CD4-positive, alpha-beta T cell (primary cell): Measurements from ENCODE around the gene TMCC3. TPM values are rescaled to one million over a fixed set of nuclear protein-coding genes. Genes with fewer than 3 reads are reported as not detected.

ENCODE experiments used
- ATAC-seq: fragments of 200-7000 bp; cut with Tn5 transposase; one replicate; pipeline ENCODE4 v1.10.0; 2022; ENCODE audit warnings: mild to moderate bottlenecking; ENCODE audit not compliant: poor library complexity
- CTCF ChIA-PET: fragments of 350-600 bp; sonication (Branson Sonifier 250); formaldehyde crosslinking; loops from one replicate; lab custom pipeline; 2021; ENCODE audit warnings: antibody characterized with exemption, inconsistent platforms; lab: Charles Lee
- POLR2A ChIA-PET: fragments of 350-600 bp; sonication (Branson Sonifier 250); formaldehyde crosslinking; loops from one replicate; lab custom pipeline; 2021; ENCODE audit warnings: antibody characterized with exemption, inconsistent platforms; lab: Charles Lee
- DNase-seq, 14 experiments: peaks; one replicate each; pipeline ENCODE4 v3.0.0-alpha.2; 2013 to 2020; ENCODE audit warnings: mixed read lengths in 2 of 14
- H3K27ac ChIP-seq, 2 donors: one replicate each; pipeline versions ENCODE4 v1.5.1 to v1.7.0; 2013; ENCODE audit warnings: low read length in 2 of 2, low read depth in 1 of 2, mild to moderate bottlenecking in 1 of 2
- H3K27me3 ChIP-seq, 2 experiments: 1 replicate in 1 of 2; 2 replicates in 1 of 2; pipeline versions ENCODE4 v1.6.1 to v1.7.0; 2013; ENCODE audit warnings: low read length in 2 of 2, control low read depth in 1 of 2, mild to moderate bottlenecking in 1 of 2, moderate library complexity in 1 of 2; ENCODE audit not compliant: insufficient read depth in 2 of 2, control insufficient read depth in 1 of 2
- H3K36me3 ChIP-seq: one replicate; pipeline ENCODE4 v1.6.1; 2013; ENCODE audit warnings: low read length, control low read depth; ENCODE audit not compliant: insufficient read depth
- H3K4me1 ChIP-seq: one replicate; pipeline ENCODE4 v1.6.1; 2013; ENCODE audit warnings: low read length, control low read depth; ENCODE audit not compliant: insufficient read depth
- H3K4me3 ChIP-seq: one replicate; pipeline ENCODE4 v1.5.1; 2013; ENCODE audit warnings: mild to moderate bottlenecking, low read length, moderate library complexity
- H3K9me3 ChIP-seq, 2 experiments: 1 replicate in 1 of 2; 2 replicates in 1 of 2; pipeline versions ENCODE4 v1.6.1 to v1.7.0; 2013; ENCODE audit warnings: low read length in 2 of 2, mild to moderate bottlenecking in 2 of 2, control low read depth in 1 of 2, moderate library complexity in 1 of 2; ENCODE audit not compliant: control insufficient read depth in 1 of 2, insufficient read depth in 1 of 2
- H3K27ac Mint-ChIP-seq: one replicate; pipeline ENCODE4 v1.8.0; 2020; ENCODE audit warnings: mixed read lengths
- H3K27me3 Mint-ChIP-seq: one replicate; pipeline ENCODE4 v1.8.0; 2021; ENCODE audit warnings: mixed read lengths
- H3K36me3 Mint-ChIP-seq: one replicate; pipeline ENCODE4 v1.8.0; 2021; ENCODE audit warnings: low read depth, mixed read lengths
- H3K4me1 Mint-ChIP-seq: one replicate; pipeline ENCODE4 v1.8.0; 2021; ENCODE audit warnings: low read depth, mixed read lengths
- H3K4me3 Mint-ChIP-seq: one replicate; pipeline ENCODE4 v1.8.0; 2020; ENCODE audit warnings: mild to moderate bottlenecking, mixed read lengths
- H3K9me3 Mint-ChIP-seq: one replicate; pipeline ENCODE4 v1.8.0; 2020; ENCODE audit warnings: mixed read lengths
- CTCF ChIP-seq: fragments of 200-600 bp; IDR thresholded peaks from one replicate; pipeline ENCODE4 v1.8.0; 2022; ENCODE audit warnings: antibody characterized with exemption, mild to moderate bottlenecking
- intact Hi-C, 2 experiments: fragments of 100-400 bp; cut with DNase I in 1 of 2; cut with micrococcal nuclease in 1 of 2; formaldehyde crosslinking; loops; one replicate each; pipeline versions ENCODE4 v1.15.1 to v1.9.0; 2023 to 2025; cut with DNase I, micrococcal nuclease
- total RNA-seq, 174 experiments: library from RNA in 2 of 174; stranded (reverse) in 2 of 174; gene quantifications; one replicate each; pipeline ENCODE4 v1.2.3 and lab custom pipeline; 2021 to 2026

TMCC3 gene
- total RNA-seq, 2 experiments from 2014 or later = 0.78 to 1.3 TPM

- Mint-ChIP-seq H3K4me3 (no peak overlapping the region), H3K9me3 (no peaks in the 10 kb centered on the region), H3K27me3 (peaks cover 16% of the 10 kb centered on the region), H3K27ac (no peak overlapping the region), H3K4me1 (peaks cover 15% of the 10 kb centered on the region), H3K36me3 (no peaks in the 10 kb centered on the region)
- Histone ChIP-seq H3K4me1 (peaks cover 17% of the 10 kb centered on the region), H3K36me3 (no peaks in the 10 kb centered on the region), H3K27me3 (no peaks in the 10 kb centered on the region), H3K27ac (no peak overlapping the region), H3K9me3 (no peaks in the 10 kb centered on the region), H3K4me3 (no peak overlapping the region)
- intact Hi-C loops = no loop called here
- no peak for TF ChIP-seq CTCF
- DNase-seq (peak in 4 of 14 experiments; percentile 32 to 76 (median 66)), ATAC-seq (peak; percentile 56)
- ChIA-PET CTCF (no interaction called here), POLR2A (no interaction called here)
Measured at GRCh38 chr12:94640134-94640928, 10.0 kb downstream of the TMCC3 start.

- Mint-ChIP-seq H3K27me3 (peaks cover 7% of the 10 kb centered on the region), H3K36me3 (no peaks in the 10 kb centered on the region), H3K27ac (no peak overlapping the region), H3K4me1 (peaks cover 7% of the 10 kb centered on the region), H3K4me3 (no peak overlapping the region), H3K9me3 (no peaks in the 10 kb centered on the region)
- ChIA-PET CTCF (interaction anchor here (0.6 kb wide), 1 partner anchor 1125 kb away, joined by 4 read pairs; no protein-coding TSS in a partner anchor), POLR2A (interaction anchor here (0.7 kb wide), 1 partner anchor 17 kb away, joined by 3 read pairs; no protein-coding TSS in a partner anchor)
- H3K27me3 ChIP-seq = no peaks in the 10 kb centered on the region
- H3K27ac ChIP-seq = no peak overlapping the region
- H3K4me1 ChIP-seq = peaks cover 8% of the 10 kb centered on the region
- intact Hi-C loops = no loop called here
- TF ChIP-seq CTCF = no peak
- H3K9me3 ChIP-seq = no peaks in the 10 kb centered on the region
- no peak for DNase-seq
- H3K4me3 ChIP-seq = no peak overlapping the region
- H3K36me3 ChIP-seq = no peaks in the 10 kb centered on the region
- ATAC-seq = no peak
Measured at GRCh38 chr12:94638521-94638920, 11.8 kb downstream of the TMCC3 start.

- H3K27ac Mint-ChIP-seq = no peak overlapping the region
- Histone ChIP-seq H3K36me3 (no peaks in the 10 kb centered on the region), H3K4me3 (no peak overlapping the region), H3K27me3 (no peaks in the 10 kb centered on the region), H3K9me3 (no peaks in the 10 kb centered on the region), H3K4me1 (peaks cover 8% of the 10 kb centered on the region), H3K27ac (no peak overlapping the region)
- POLR2A ChIA-PET = no interaction called here
- H3K4me3 Mint-ChIP-seq = no peak overlapping the region
- CTCF ChIA-PET = no interaction called here
- intact Hi-C loops = no loop called here
- ATAC-seq (no peak), DNase-seq (no peak)
- H3K36me3 Mint-ChIP-seq = no peaks in the 10 kb centered on the region
- no peaks in the 10 kb centered on the region for H3K9me3 Mint-ChIP-seq
- peaks cover 6% of the 10 kb centered on the region for H3K4me1 Mint-ChIP-seq
- H3K27me3 Mint-ChIP-seq = peaks cover 2% of the 10 kb centered on the region
- no peak for TF ChIP-seq CTCF
Measured at GRCh38 chr12:94637390-94638113, 12.8 kb downstream of the TMCC3 start.
